Suprapubic skin (tissue), 4 donors: ENCODE measurements around the gene CAPNS2. TPM values are rescaled to one million over a fixed set of nuclear protein-coding genes. Genes with fewer than 3 reads are reported as not detected.

Experiments
- DNase-seq, 2 donors: peaks; one replicate each; pipeline ENCODE4 v3.0.0-alpha.2; 2019; ENCODE audit warnings: low spot score in 2 of 2
- H3K27ac ChIP-seq: fragments of 200-600 bp; sonication (generic); one replicate; pipeline ENCODE4 v1.5.1; 2019
- H3K27me3 ChIP-seq: fragments of 200-600 bp; sonication (generic); one replicate; pipeline ENCODE4 v1.5.1; 2019
- H3K36me3 ChIP-seq: fragments of 200-600 bp; sonication (generic); one replicate; pipeline ENCODE4 v1.5.1; 2019
- H3K4me1 ChIP-seq: fragments of 200-600 bp; sonication (generic); one replicate; pipeline ENCODE4 v1.5.1; 2019
- H3K4me3 ChIP-seq: fragments of 200-600 bp; sonication (generic); one replicate; pipeline ENCODE4 v1.5.1; 2019; ENCODE audit warnings: mild to moderate bottlenecking
- H3K9me3 ChIP-seq: fragments of 200-600 bp; sonication (generic); one replicate; pipeline ENCODE4 v1.5.1; 2019
- EP300 ChIP-seq: sonication (generic); formaldehyde crosslinking; IDR thresholded peaks from one replicate; pipeline ENCODE4 v1.6.1; 2017; ENCODE audit warnings: antibody characterized with exemption
- POLR2A ChIP-seq, 2 donors: fragments of 450-650 bp; IDR thresholded peaks; one replicate each; pipeline ENCODE4 v1.6.1; 2017; ENCODE audit warnings: antibody characterized with exemption in 2 of 2, mild to moderate bottlenecking in 2 of 2, moderate library complexity in 2 of 2
- POLR2AphosphoS5 ChIP-seq, 3 donors: sonication (generic); formaldehyde crosslinking; IDR thresholded peaks; one replicate each; pipeline ENCODE4 v1.6.1; 2017; ENCODE audit warnings: antibody characterized with exemption in 3 of 3
- WGBS: methylation state at CpG from one replicate; pipeline ENCODE4 v1.1.5; 2018; 5-methylcytosine and 5-hydroxymethylcytosine counted together
- total RNA-seq, 4 donors: library from RNA; depleted of rRNA; stranded (reverse); fragments of >200 nt; gene quantifications; one replicate each; pipeline ENCODE4 v1.1.0, GENCODE V29; 2016
- TF ChIP-seq, protein P1 (sequence below), 2 donors: fragments of 200-600 bp in 1 of 2; fragments of 450-650 bp in 1 of 2; sonication (generic) in 1 of 2; IDR thresholded peaks; one replicate each; pipeline ENCODE4 v1.5.1; 2016 to 2019; ENCODE audit warnings: antibody characterized with exemption in 2 of 2, mild to moderate bottlenecking in 1 of 2, moderate library complexity in 1 of 2

Gene CAPNS2
- total RNA-seq, 4 donors from 2014 or later: 101 to 177 (median 170) TPM

GRCh38 chr16:55577887-55578286 lies 11.4 kb downstream of the CAPNS2 start:
- peaks cover 46% of the 10 kb centered on the region for H3K36me3 ChIP-seq
- H3K27ac ChIP-seq: no peak overlapping the region
- TF ChIP-seq POLR2AphosphoS5 (IDR thresholded peaks at IDR 0.05) (no peak), POLR2A (IDR thresholded peaks at IDR 0.05) (no peak), EP300 (no peak)
- TF ChIP-seq, protein P1, sequence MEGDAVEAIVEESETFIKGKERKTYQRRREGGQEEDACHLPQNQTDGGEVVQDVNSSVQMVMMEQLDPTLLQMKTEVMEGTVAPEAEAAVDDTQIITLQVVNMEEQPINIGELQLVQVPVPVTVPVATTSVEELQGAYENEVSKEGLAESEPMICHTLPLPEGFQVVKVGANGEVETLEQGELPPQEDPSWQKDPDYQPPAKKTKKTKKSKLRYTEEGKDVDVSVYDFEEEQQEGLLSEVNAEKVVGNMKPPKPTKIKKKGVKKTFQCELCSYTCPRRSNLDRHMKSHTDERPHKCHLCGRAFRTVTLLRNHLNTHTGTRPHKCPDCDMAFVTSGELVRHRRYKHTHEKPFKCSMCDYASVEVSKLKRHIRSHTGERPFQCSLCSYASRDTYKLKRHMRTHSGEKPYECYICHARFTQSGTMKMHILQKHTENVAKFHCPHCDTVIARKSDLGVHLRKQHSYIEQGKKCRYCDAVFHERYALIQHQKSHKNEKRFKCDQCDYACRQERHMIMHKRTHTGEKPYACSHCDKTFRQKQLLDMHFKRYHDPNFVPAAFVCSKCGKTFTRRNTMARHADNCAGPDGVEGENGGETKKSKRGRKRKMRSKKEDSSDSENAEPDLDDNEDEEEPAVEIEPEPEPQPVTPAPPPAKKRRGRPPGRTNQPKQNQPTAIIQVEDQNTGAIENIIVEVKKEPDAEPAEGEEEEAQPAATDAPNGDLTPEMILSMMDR (IDR thresholded peaks at IDR 0.05): no peak

GRCh38 chr16:55585631-55586030 lies 19.1 kb downstream of the CAPNS2 start:
- WGBS: 82% methylated on average over 2 of the region's 2 CpGs

More at GRCh38 chr16:55577887-55578286, 11.4 kb downstream of the CAPNS2 start:
- DNase-seq: no peak
- no peaks in the 10 kb centered on the region for H3K9me3 ChIP-seq
- H3K4me3 ChIP-seq: no peak overlapping the region
- H3K4me1 ChIP-seq: peaks cover 7% of the 10 kb centered on the region
- 85% methylated on average over 3 of the region's 3 CpGs for WGBS
- no peaks in the 10 kb centered on the region for H3K27me3 ChIP-seq

DNA sequence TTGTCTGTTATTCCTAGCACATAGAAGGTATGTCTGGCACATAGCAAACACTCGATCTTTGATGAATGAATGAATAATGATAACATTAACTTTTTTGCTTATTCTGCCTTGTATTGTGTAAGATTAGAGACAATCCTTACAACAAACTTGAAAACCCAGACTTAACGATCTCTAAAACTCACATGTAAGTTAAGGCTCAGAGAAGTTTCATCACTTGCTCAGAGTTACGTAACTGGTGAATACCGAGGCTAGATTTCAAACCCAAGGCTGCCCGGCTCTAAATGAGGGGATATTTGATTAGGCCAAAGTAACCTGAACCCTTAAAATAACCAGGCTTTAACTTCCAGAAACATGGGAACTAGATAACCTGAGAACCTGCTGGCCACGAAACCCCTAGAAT lies 22.3 kb downstream of the CAPNS2 start:
- H3K9me3 ChIP-seq: no peaks in the 10 kb centered on the region
- no peak for TF ChIP-seq POLR2A (IDR thresholded peaks at IDR 0.05)
- TF ChIP-seq POLR2AphosphoS5 (IDR thresholded peaks at IDR 0.05): no peak
- TF ChIP-seq EP300: no peak
- TF ChIP-seq, protein P1 (IDR thresholded peaks at IDR 0.05): no peak
- no peak overlapping the region for H3K27ac ChIP-seq
- no peaks in the 10 kb centered on the region for H3K4me1 ChIP-seq
- H3K27me3 ChIP-seq: no peaks in the 10 kb centered on the region
- peaks cover 3% of the 10 kb centered on the region for H3K36me3 ChIP-seq
- H3K4me3 ChIP-seq: no peak overlapping the region
- 94% methylated on average over 6 of the region's 6 CpGs for WGBS
- no peak for DNase-seq

More at GRCh38 chr16:55585631-55586030, 19.1 kb downstream of the CAPNS2 start:
- Histone ChIP-seq H3K9me3 (no peaks in the 10 kb centered on the region), H3K4me3 (no peak overlapping the region), H3K27me3 (no peaks in the 10 kb centered on the region), H3K4me1 (no peaks in the 10 kb centered on the region), H3K27ac (no peak overlapping the region), H3K36me3 (peaks cover 22% of the 10 kb centered on the region)
- no peak for DNase-seq
- TF ChIP-seq POLR2AphosphoS5 (IDR thresholded peaks at IDR 0.05) (no peak), EP300 (no peak), POLR2A (IDR thresholded peaks at IDR 0.05) (no peak)
- TF ChIP-seq, protein P1 (IDR thresholded peaks at IDR 0.05): no peak

- TF ChIP-seq POLR2A (IDR thresholded peaks at IDR 0.05) (no peak), EP300 (no peak), POLR2AphosphoS5 (IDR thresholded peaks at IDR 0.05) (no peak)
- TF ChIP-seq, protein P1 (IDR thresholded peaks at IDR 0.05): no peak
- H3K36me3 ChIP-seq: no peaks in the 10 kb centered on the region
- no peak for DNase-seq
- H3K27ac ChIP-seq: no peak overlapping the region
- no peaks in the 10 kb centered on the region for H3K27me3 ChIP-seq
- H3K9me3 ChIP-seq: no peaks in the 10 kb centered on the region
- no peaks in the 10 kb centered on the region for H3K4me1 ChIP-seq
- H3K4me3 ChIP-seq: no peak overlapping the region
Measured at GRCh38 chr16:55592306-55592705, 25.8 kb downstream of the CAPNS2 start.

- Histone ChIP-seq H3K27me3 (no peaks in the 10 kb centered on the region), H3K27ac (no peak overlapping the region), H3K4me1 (no peaks in the 10 kb centered on the region), H3K9me3 (no peaks in the 10 kb centered on the region), H3K4me3 (no peak overlapping the region), H3K36me3 (no peaks in the 10 kb centered on the region)
- TF ChIP-seq POLR2A (IDR thresholded peaks at IDR 0.05): no peak
- TF ChIP-seq EP300: no peak
- TF ChIP-seq, protein P1 (IDR thresholded peaks at IDR 0.05): no peak
- no peak for DNase-seq
- WGBS: 52% methylated on average over 4 of the region's 4 CpGs
Measured at GRCh38 chr16:55597928-55598327, 31.4 kb downstream of the CAPNS2 start.
